B cell (primary cell): ENCODE measurements around the gene OR13J1. TPM values are rescaled to one million over a fixed set of nuclear protein-coding genes. Genes with fewer than 3 reads are reported as not detected.
A peak's percentile ranks its signal among the peaks of the same experiment; 100 is the strongest.

Experiments used
- ATAC-seq: fragments of 200-7000 bp; cut with Tn5 transposase; one replicate; pipeline ENCODE4 v1.10.0; 2021; ENCODE audit warnings: low read depth, mild to moderate bottlenecking, moderate number of reproducible peaks, moderate library complexity
- CTCF ChIA-PET: fragments of 350-600 bp; sonication (Branson Sonifier 250); formaldehyde crosslinking; loops from one replicate; lab custom pipeline; 2021; ENCODE audit warnings: antibody characterized with exemption, inconsistent platforms; lab: Charles Lee
- POLR2A ChIA-PET: fragments of 350-600 bp; sonication (Branson Sonifier 250); formaldehyde crosslinking; loops from one replicate; lab custom pipeline; 2021; ENCODE audit warnings: antibody characterized with exemption; lab: Charles Lee
- DNase-seq: peaks from one replicate; pipeline ENCODE4 v3.0.0; 2013
- H2AFZ ChIP-seq: 2 replicates; pipeline ENCODE4 v1.6.1; 2012; ENCODE audit warnings: mild to moderate bottlenecking, low read depth, low read length; ENCODE audit not compliant: insufficient read depth, poor library complexity, severe bottlenecking
- H3K27ac ChIP-seq, 2 donors: 1 replicate in 1 of 2; 2 replicates in 1 of 2; pipeline ENCODE4 v1.5.1; 2012 to 2013; ENCODE audit warnings: low read length in 2 of 2, mild to moderate bottlenecking in 2 of 2, moderate library complexity in 1 of 2
- H3K27me3 ChIP-seq, 4 experiments: fragments of 200-600 bp in 1 of 4; sonication (generic) in 1 of 4; replicated peaks in 1 of 4; 1 replicate in 2 of 4; 2 replicates in 2 of 4; pipeline versions ENCODE4 v1.6.1 to v1.7.0; 2013 to 2016; ENCODE audit warnings: low read length in 3 of 4, mild to moderate bottlenecking in 2 of 4, mixed read lengths in 1 of 4, moderate library complexity in 1 of 4; ENCODE audit not compliant: insufficient read depth in 4 of 4, control insufficient read depth in 3 of 4; ENCODE audit errors: control extremely low read depth in 1 of 4
- H3K36me3 ChIP-seq, 2 experiments: replicated peaks in 1 of 2; 1 replicate in 1 of 2; 2 replicates in 1 of 2; pipeline versions ENCODE4 v1.6.1 to v1.7.1; 2013; ENCODE audit warnings: low read length in 1 of 2; ENCODE audit not compliant: insufficient read depth in 2 of 2, control insufficient read depth in 1 of 2; ENCODE audit errors: control extremely low read depth in 1 of 2, extremely low read depth in 1 of 2
- H3K4me1 ChIP-seq, 2 donors: fragments of 200-600 bp in 1 of 2; sonication (generic) in 1 of 2; 1 replicate in 1 of 2; 2 replicates in 1 of 2; pipeline versions ENCODE4 v1.5.1 to v1.6.1; 2013 to 2017; ENCODE audit warnings: low read length in 2 of 2; ENCODE audit not compliant: control insufficient read depth in 2 of 2, insufficient read depth in 2 of 2
- H3K4me2 ChIP-seq: replicated peaks from 2 replicates; pipeline ENCODE3; 2012; ENCODE audit warnings: mild to moderate bottlenecking, low read depth, low read length; ENCODE audit not compliant: poor library complexity, severe bottlenecking
- H3K4me3 ChIP-seq, 5 experiments: fragments of 200-600 bp in 1 of 5; sonication (generic) in 1 of 5; 1 replicate in 3 of 5; 2 replicates in 2 of 5; pipeline versions ENCODE4 v1.5.1 to v1.7.0; 2011 to 2016; ENCODE audit warnings: low read length in 4 of 5, mild to moderate bottlenecking in 4 of 5, low read depth in 2 of 5, control low read depth in 1 of 5, moderate library complexity in 1 of 5; ENCODE audit not compliant: insufficient read depth in 1 of 5; ENCODE audit errors: control extremely low read depth in 1 of 5, extremely low read depth in 1 of 5
- H3K79me2 ChIP-seq: fragments of 200-600 bp; sonication (generic); one replicate; pipeline ENCODE4 v1.6.0; 2016; ENCODE audit warnings: low read length; ENCODE audit not compliant: control insufficient read depth, insufficient read depth
- H3K9ac ChIP-seq: fragments of 200-600 bp; sonication (generic); 2 replicates; pipeline ENCODE4 v1.6.1; 2017; ENCODE audit warnings: mild to moderate bottlenecking, low read length, moderate library complexity
- H3K9me3 ChIP-seq, 3 donors: one replicate each; pipeline versions ENCODE4 v1.6.1 to v1.7.1; 2013; ENCODE audit warnings: low read length in 2 of 3; ENCODE audit not compliant: control insufficient read depth in 2 of 3, insufficient read depth in 1 of 3; ENCODE audit errors: control extremely low read depth in 1 of 3
- H4K20me1 ChIP-seq: 2 replicates; pipeline ENCODE4 v1.6.0; 2012; ENCODE audit warnings: mild to moderate bottlenecking, low read length; ENCODE audit not compliant: insufficient read depth, control insufficient read depth, poor library complexity, severe bottlenecking
- H3K27ac Mint-ChIP-seq: one replicate; pipeline ENCODE4 v1.8.0; 2021; ENCODE audit warnings: mixed read lengths
- H3K27me3 Mint-ChIP-seq: one replicate; pipeline ENCODE4 v1.8.0; 2021; ENCODE audit warnings: mixed read lengths
- H3K4me1 Mint-ChIP-seq: one replicate; pipeline ENCODE4 v1.8.0; 2021; ENCODE audit warnings: mixed read lengths
- H3K4me3 Mint-ChIP-seq: one replicate; pipeline ENCODE4 v1.8.0; 2021; ENCODE audit warnings: mixed read lengths
- H3K9me3 Mint-ChIP-seq: one replicate; pipeline ENCODE4 v1.8.0; 2022; ENCODE audit warnings: mixed read lengths; ENCODE audit not compliant: insufficient read depth
- EZH2 ChIP-seq: IDR thresholded peaks from 2 replicates; pipeline ENCODE4 v1.6.1; 2012; ENCODE audit warnings: borderline replicate concordance, low read depth, mild to moderate bottlenecking, moderate library complexity, low read length; ENCODE audit not compliant: insufficient read depth, poor library complexity, severe bottlenecking
- WGBS: methylation state at CpG from one replicate; pipeline ENCODE4 v1.1.5; 2013; ENCODE audit warnings: missing lambda C conversion rate; ENCODE audit not compliant: insufficient coverage; 5-methylcytosine and 5-hydroxymethylcytosine counted together
- intact Hi-C: fragments of 100-400 bp; cut with micrococcal nuclease; formaldehyde crosslinking; loops from one replicate; pipeline ENCODE4 v1.10.0; 2022
- polyA plus RNA-seq: library from polyadenylated mRNA; depleted of rRNA; stranded (reverse); fragments of >200 nt; gene quantifications from 2 replicates; pipeline ENCODE4 v1.2.3, GENCODE V29; 2012
- total RNA-seq, 2 donors: library from RNA; stranded (reverse); fragments of 120-200 nt in 1 of 2; gene quantifications; 1 replicate in 1 of 2; 2 replicates in 1 of 2; pipeline versions ENCODE4 v1.2.3 to v1.2.4, GENCODE V29; 2013 to 2022
- TF ChIP-seq, protein P1 (sequence below): fragments of 200-600 bp; IDR thresholded peaks from one replicate; pipeline ENCODE4 v1.8.0; 2022; ENCODE audit warnings: antibody characterized with exemption, mild to moderate bottlenecking

Gene OR13J1
- total and polyA plus RNA-seq, 2 donors (not counting 1 experiment from before 2014, with no cell fraction given): not detected

DNA sequence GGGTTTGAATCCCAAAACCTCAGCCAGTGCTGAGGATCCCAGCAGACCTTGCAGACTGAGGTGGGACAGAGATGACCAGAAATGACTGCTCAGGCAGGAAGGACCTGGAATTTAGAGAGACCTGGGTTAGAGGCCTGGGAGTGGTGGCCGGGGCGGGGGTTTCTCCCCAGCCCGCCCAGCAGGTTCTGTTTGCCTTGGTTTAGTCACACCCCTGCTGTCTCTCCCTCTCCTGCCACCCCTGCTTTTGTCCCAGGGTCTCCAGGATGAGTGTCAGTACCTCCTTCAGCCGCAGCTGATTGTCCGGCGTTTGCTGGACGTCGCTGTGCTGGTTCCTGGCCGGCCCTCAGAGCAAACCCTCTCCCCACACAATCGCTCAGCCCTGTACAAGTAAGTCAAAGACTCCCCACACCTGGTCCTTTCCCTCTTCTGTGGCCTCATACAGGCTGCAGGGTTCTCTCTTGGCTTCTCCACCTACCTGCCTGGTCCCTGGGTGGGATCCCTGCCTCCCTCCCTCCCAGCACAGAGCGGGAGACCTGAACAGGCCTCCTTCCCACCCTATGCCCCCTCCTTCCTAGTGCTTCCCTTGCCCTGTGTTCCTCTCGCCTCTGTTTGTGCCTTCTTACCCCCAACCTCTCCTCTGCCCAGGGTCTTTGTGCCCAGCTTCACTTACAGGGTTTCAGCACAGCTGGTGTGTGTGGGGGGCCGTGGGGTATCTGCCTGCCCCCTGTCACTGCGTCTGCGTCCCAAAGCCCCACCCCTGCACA, 29.1 kb downstream of the OR13J1 start:
- H3K27me3 Mint-ChIP-seq: no peaks in the 10 kb centered on the region
- ChIA-PET POLR2A (no interaction called here), CTCF (interaction anchor here (0.7 to 7.4 kb wide), 5 partner anchors 14 to 172 kb away, joined by 3 to 54 read pairs (median 3); partner anchors contain the start of genes FAM221B and TMEM8B)
- DNase-seq (no peak), ATAC-seq (no peak)
- intact Hi-C loops: no loop called here
- Histone ChIP-seq H3K9ac (no peak overlapping the region), H3K27me3 (no peaks in the 10 kb centered on the region), H3K4me3 (no peak overlapping the region), H3K4me1 (peaks cover 46 to 55% of the 10 kb centered on the region in 2 donors), H3K9me3 (no peaks in the 10 kb centered on the region), H3K4me2 (no peak overlapping the region), H2AFZ (no peak overlapping the region), H3K36me3 (no peaks in the 10 kb centered on the region), H3K27ac (no peak overlapping the region), H4K20me1 (no peaks in the 10 kb centered on the region), H3K79me2 (peaks cover 3% of the 10 kb centered on the region)
- no peak overlapping the region for H3K4me3 Mint-ChIP-seq
- TF ChIP-seq, protein P1, sequence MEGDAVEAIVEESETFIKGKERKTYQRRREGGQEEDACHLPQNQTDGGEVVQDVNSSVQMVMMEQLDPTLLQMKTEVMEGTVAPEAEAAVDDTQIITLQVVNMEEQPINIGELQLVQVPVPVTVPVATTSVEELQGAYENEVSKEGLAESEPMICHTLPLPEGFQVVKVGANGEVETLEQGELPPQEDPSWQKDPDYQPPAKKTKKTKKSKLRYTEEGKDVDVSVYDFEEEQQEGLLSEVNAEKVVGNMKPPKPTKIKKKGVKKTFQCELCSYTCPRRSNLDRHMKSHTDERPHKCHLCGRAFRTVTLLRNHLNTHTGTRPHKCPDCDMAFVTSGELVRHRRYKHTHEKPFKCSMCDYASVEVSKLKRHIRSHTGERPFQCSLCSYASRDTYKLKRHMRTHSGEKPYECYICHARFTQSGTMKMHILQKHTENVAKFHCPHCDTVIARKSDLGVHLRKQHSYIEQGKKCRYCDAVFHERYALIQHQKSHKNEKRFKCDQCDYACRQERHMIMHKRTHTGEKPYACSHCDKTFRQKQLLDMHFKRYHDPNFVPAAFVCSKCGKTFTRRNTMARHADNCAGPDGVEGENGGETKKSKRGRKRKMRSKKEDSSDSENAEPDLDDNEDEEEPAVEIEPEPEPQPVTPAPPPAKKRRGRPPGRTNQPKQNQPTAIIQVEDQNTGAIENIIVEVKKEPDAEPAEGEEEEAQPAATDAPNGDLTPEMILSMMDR: no peak
- no peak for TF ChIP-seq EZH2
- WGBS: 99% methylated on average over 13 of the region's 15 CpGs
- H3K9me3 Mint-ChIP-seq: no peaks in the 10 kb centered on the region
- no peak overlapping the region for H3K27ac Mint-ChIP-seq
- peaks cover 50% of the 10 kb centered on the region for H3K4me1 Mint-ChIP-seq

DNA sequence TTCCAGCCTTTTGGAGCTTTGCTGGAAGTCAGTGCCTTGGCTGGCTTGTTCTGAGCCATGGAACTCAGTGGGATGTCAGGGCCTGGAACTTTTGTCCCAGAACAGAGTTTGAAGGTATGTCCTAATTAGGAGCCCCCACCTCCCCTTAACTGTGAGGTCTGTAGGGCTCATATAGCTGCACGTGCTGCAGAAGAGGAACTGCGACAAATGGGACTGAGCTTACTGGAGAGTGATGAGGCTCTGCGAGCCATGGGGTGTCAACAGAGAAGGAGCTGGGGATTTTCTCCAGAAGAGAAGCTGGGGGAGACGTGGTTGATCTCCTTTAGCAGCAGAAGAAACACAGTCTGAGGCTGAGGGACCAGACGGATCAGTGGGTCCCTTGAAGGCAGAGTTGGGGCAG, 30.3 kb downstream of the OR13J1 start:
- ChIA-PET CTCF (interaction anchor here (0.8 to 7.4 kb wide), 5 partner anchors 13 to 104 kb away, joined by 3 to 54 read pairs (median 5); partner anchors contain the start of genes FAM221B and TMEM8B), POLR2A (no interaction called here)
- Mint-ChIP-seq H3K27ac (no peak overlapping the region), H3K9me3 (no peaks in the 10 kb centered on the region), H3K4me1 (peaks cover 49% of the 10 kb centered on the region), H3K27me3 (no peaks in the 10 kb centered on the region), H3K4me3 (no peak overlapping the region)
- Histone ChIP-seq H3K79me2 (peaks cover 3% of the 10 kb centered on the region), H3K9me3 (no peaks in the 10 kb centered on the region), H4K20me1 (no peaks in the 10 kb centered on the region), H3K4me1 (peaks cover 38 to 52% of the 10 kb centered on the region in 2 donors), H3K4me3 (no peak overlapping the region), H3K36me3 (no peaks in the 10 kb centered on the region), H3K4me2 (no peak overlapping the region), H3K27ac (no peak overlapping the region), H3K27me3 (no peaks in the 10 kb centered on the region), H3K9ac (no peak overlapping the region), H2AFZ (no peak overlapping the region)
- TF ChIP-seq EZH2: no peak
- TF ChIP-seq, protein P1: no peak
- 22% methylated on average over 5 of the region's 5 CpGs for WGBS
- ATAC-seq (peak; percentile 39), DNase-seq (peak; percentile 41)
- intact Hi-C loops: no loop called here
